Upper lobe of left lung (tissue), 4 donors: Measurements from ENCODE around the gene SLC17A3.

Experiments used
- EP300 ChIP-seq, 4 donors: sonication (generic); formaldehyde crosslinking; IDR thresholded peaks; one replicate each; pipeline ENCODE4 v1.5.1; 2017; ENCODE audit warnings: antibody characterized with exemption in 4 of 4, control low read depth in 2 of 4
- POLR2A ChIP-seq, 4 donors: fragments of 450-650 bp; IDR thresholded peaks; one replicate each; pipeline ENCODE4 v1.5.1; 2016 to 2017; ENCODE audit warnings: antibody characterized with exemption in 4 of 4, mild to moderate bottlenecking in 2 of 4
- POLR2AphosphoS5 ChIP-seq, 2 donors: sonication (generic); formaldehyde crosslinking; IDR thresholded peaks; one replicate each; pipeline ENCODE4 v1.5.1; 2017; ENCODE audit warnings: antibody characterized with exemption in 2 of 2
- TF ChIP-seq, protein P1 (sequence below), 6 experiments: fragments of 450-650 bp in 4 of 6; fragments of 200-600 bp in 2 of 6; sonication (generic) in 2 of 6; IDR thresholded peaks; one replicate each; pipeline ENCODE4 v1.5.1; 2016 to 2019; ENCODE audit warnings: antibody characterized with exemption in 6 of 6

DNA sequence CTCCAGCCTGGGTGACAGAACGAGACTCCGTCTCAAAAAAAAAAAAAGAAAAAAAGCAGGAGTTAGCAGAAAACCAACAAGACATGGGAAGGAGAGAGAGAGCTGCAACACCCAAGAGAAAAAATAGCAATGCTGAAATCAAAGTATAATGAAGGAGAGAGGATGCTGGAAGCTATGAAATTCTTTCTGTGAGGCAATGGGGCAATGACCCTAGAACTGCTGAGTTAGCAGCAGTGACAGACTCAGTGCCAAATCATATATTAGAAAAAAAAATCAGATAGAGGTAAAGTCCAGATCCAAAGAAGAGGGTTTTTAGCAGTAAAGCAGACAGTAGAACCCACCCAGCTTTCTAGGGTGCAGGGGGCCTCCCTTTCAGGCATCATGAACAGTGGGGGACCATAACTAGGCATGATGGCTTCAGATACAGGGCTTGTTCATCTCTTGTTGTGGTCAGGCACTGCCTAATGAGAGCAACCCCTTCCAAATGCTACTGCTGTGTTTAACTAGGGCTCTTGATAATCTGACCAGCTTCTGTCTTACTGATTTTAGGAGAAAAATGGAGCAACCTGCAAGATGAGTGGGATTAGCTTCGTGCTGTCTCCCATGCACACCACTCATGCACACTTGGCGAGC is 29.5 kb upstream of the SLC17A3 start:
- TF ChIP-seq POLR2AphosphoS5 (IDR thresholded peaks at IDR 0.05) = no peak
- no peak for TF ChIP-seq EP300 (IDR thresholded peaks at IDR 0.05)
- TF ChIP-seq, protein P1, sequence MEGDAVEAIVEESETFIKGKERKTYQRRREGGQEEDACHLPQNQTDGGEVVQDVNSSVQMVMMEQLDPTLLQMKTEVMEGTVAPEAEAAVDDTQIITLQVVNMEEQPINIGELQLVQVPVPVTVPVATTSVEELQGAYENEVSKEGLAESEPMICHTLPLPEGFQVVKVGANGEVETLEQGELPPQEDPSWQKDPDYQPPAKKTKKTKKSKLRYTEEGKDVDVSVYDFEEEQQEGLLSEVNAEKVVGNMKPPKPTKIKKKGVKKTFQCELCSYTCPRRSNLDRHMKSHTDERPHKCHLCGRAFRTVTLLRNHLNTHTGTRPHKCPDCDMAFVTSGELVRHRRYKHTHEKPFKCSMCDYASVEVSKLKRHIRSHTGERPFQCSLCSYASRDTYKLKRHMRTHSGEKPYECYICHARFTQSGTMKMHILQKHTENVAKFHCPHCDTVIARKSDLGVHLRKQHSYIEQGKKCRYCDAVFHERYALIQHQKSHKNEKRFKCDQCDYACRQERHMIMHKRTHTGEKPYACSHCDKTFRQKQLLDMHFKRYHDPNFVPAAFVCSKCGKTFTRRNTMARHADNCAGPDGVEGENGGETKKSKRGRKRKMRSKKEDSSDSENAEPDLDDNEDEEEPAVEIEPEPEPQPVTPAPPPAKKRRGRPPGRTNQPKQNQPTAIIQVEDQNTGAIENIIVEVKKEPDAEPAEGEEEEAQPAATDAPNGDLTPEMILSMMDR (IDR thresholded peaks at IDR 0.05) = no peak
- TF ChIP-seq POLR2A (IDR thresholded peaks at IDR 0.05) = no peak
